GM23338 (cell line): ENCODE data around the gene CRYL1. TPM values are rescaled to one million over a fixed set of nuclear protein-coding genes. Genes with fewer than 3 reads are reported as not detected.

ENCODE experiments used
- ATAC-seq: fragments of 200-7000 bp; cut with Tn5 transposase; 3 replicates; pipeline ENCODE4 v1.9.1; 2020
- DNase-seq: peaks from one replicate; pipeline ENCODE4 v3.0.0-alpha.2; 2015; ENCODE audit warnings: low spot score
- H2AFZ ChIP-seq: fragments of 200-600 bp; sonication (generic); 2 replicates; pipeline ENCODE4 v1.8.0; 2016; ENCODE audit warnings: antibody characterized with exemption, mild to moderate bottlenecking, moderate library complexity
- H3F3A ChIP-seq: fragments of 200-600 bp; sonication (generic); replicated peaks from 2 replicates; pipeline ENCODE4 v1.8.0; 2017; ENCODE audit warnings: antibody characterized with exemption, mixed run types, low read depth
- H3K27ac ChIP-seq: fragments of 200-600 bp; sonication (generic); 2 replicates; pipeline ENCODE4 v1.6.1; 2016; ENCODE audit warnings: low read depth
- H3K27me3 ChIP-seq: fragments of 200-600 bp; sonication (generic); 2 replicates; pipeline ENCODE4 v1.8.0; 2016; ENCODE audit warnings: mild to moderate bottlenecking, mixed run types, moderate library complexity; ENCODE audit not compliant: insufficient read depth
- H3K36me3 ChIP-seq: fragments of 200-600 bp; sonication (generic); 2 replicates; pipeline ENCODE4 v1.8.0; 2016; ENCODE audit warnings: mild to moderate bottlenecking; ENCODE audit not compliant: insufficient read depth
- H3K4me1 ChIP-seq: fragments of 200-600 bp; sonication (generic); 2 replicates; pipeline ENCODE4 v1.8.0; 2016; ENCODE audit warnings: mild to moderate bottlenecking, moderate library complexity; ENCODE audit not compliant: insufficient read depth
- H3K4me2 ChIP-seq: fragments of 200-600 bp; sonication (generic); 2 replicates; pipeline ENCODE4 v1.7.1; 2017; ENCODE audit warnings: mixed run types
- H3K4me3 ChIP-seq: fragments of 200-600 bp; sonication (generic); 2 replicates; pipeline ENCODE4 v1.6.1; 2016; ENCODE audit warnings: mixed run types
- H3K79me2 ChIP-seq: fragments of 200-600 bp; sonication (generic); replicated peaks from 2 replicates; pipeline ENCODE4 v1.8.0; 2017; ENCODE audit warnings: mild to moderate bottlenecking; ENCODE audit not compliant: insufficient read depth
- H3K9me2 ChIP-seq: fragments of 200-600 bp; sonication (generic); 2 replicates; pipeline ENCODE4 v1.8.0; 2017; ENCODE audit not compliant: insufficient read depth
- H4K20me1 ChIP-seq: fragments of 200-600 bp; sonication (generic); replicated peaks from 2 replicates; pipeline ENCODE4 v1.8.0; 2017; ENCODE audit warnings: mild to moderate bottlenecking; ENCODE audit not compliant: insufficient read depth
- H3K27ac Mint-ChIP-seq: 2 replicates; pipeline ENCODE4 v1.8.0; 2020; ENCODE audit warnings: inconsistent platforms, mild to moderate bottlenecking, moderate library complexity, mixed read lengths
- H3K27me3 Mint-ChIP-seq: 3 replicates; pipeline ENCODE4 v1.8.0; 2022; ENCODE audit warnings: low read depth, mild to moderate bottlenecking, moderate library complexity, mixed read lengths, inconsistent platforms; ENCODE audit not compliant: insufficient read depth, poor library complexity
- H3K36me3 Mint-ChIP-seq: 3 replicates; pipeline ENCODE4 v1.8.0; 2021; ENCODE audit warnings: low read depth, mild to moderate bottlenecking, inconsistent platforms, moderate library complexity, mixed read lengths
- H3K4me1 Mint-ChIP-seq: 3 replicates; pipeline ENCODE4 v1.8.0; 2020; ENCODE audit warnings: mild to moderate bottlenecking, inconsistent platforms, mixed read lengths
- H3K4me3 Mint-ChIP-seq: 3 replicates; pipeline ENCODE4 v1.8.0; 2021; ENCODE audit warnings: moderate library complexity, mild to moderate bottlenecking, inconsistent platforms, mixed read lengths
- H3K9me3 Mint-ChIP-seq: 3 replicates; pipeline ENCODE4 v1.8.0; 2020; ENCODE audit warnings: moderate library complexity, mild to moderate bottlenecking, inconsistent platforms, mixed read lengths
- CREB1 ChIP-seq: fragments of 250-450 bp; sonication (Bioruptor Pico); IDR thresholded peaks from 2 replicates; pipeline ENCODE4 v1.5.0; 2020; ENCODE audit warnings: low read depth, mild to moderate bottlenecking, moderate library complexity
- EZH2 ChIP-seq: fragments of 200-600 bp; sonication (generic); IDR thresholded peaks from one replicate; pipeline ENCODE4 v1.8.0; 2017; ENCODE audit warnings: antibody characterized with exemption, mild to moderate bottlenecking, low read depth; ENCODE audit not compliant: unreplicated experiment
- EZH2phosphoT487 ChIP-seq: fragments of 200-600 bp; sonication (generic); IDR thresholded peaks from one replicate; pipeline ENCODE4 v1.8.1; 2018; ENCODE audit warnings: antibody characterized with exemption; ENCODE audit not compliant: unreplicated experiment
- JUNB ChIP-seq: IDR thresholded peaks from one replicate; pipeline ENCODE4 v1.6.1; 2016; ENCODE audit warnings: antibody characterized with exemption; ENCODE audit not compliant: unreplicated experiment
- NANOG ChIP-seq: IDR thresholded peaks from 2 replicates; pipeline ENCODE4 v1.6.1; 2016; ENCODE audit warnings: antibody characterized with exemption, borderline replicate concordance
- POLR2AphosphoS5 ChIP-seq: IDR thresholded peaks from 2 replicates; pipeline ENCODE4 v1.6.1; 2016; ENCODE audit warnings: antibody characterized with exemption, low read depth
- STAT1 ChIP-seq: IDR thresholded peaks from one replicate; pipeline ENCODE4 v1.6.1; 2016; ENCODE audit warnings: antibody characterized with exemption; ENCODE audit not compliant: unreplicated experiment
- ZNF114 ChIP-seq: fragments of 250-450 bp; sonication (Bioruptor Pico); IDR thresholded peaks from 2 replicates; pipeline ENCODE4 v1.5.0; 2020; ENCODE audit warnings: mild to moderate bottlenecking, moderate library complexity
- ZNF331 ChIP-seq: fragments of 250-450 bp; sonication (Bioruptor Pico); IDR thresholded peaks from 2 replicates; pipeline ENCODE4 v1.5.0; 2020; ENCODE audit warnings: low read depth, mild to moderate bottlenecking, moderate library complexity
- polyA plus RNA-seq: library from polyadenylated mRNA; unstranded; fragments of >200 nt; fragmentation: Nextera tagmentation; extraction: Ambion mirVana; gene quantifications from 2 replicates; pipeline ENCODE4 v1.2.1, GENCODE V29; 2016
- total RNA-seq: library from RNA; depleted of rRNA; stranded (reverse); fragments of >200 nt; shearing (Covaris generic); gene quantifications from 2 replicates; pipeline ENCODE4 v1.2.3, GENCODE V29; 2014
- TF ChIP-seq, protein P1 (sequence below): fragments of 250-450 bp; sonication (Bioruptor Pico); IDR thresholded peaks from 2 replicates; pipeline ENCODE4 v1.5.0; 2020; ENCODE audit warnings: mild to moderate bottlenecking, moderate library complexity
- TF ChIP-seq, protein P2 (sequence below), 2 experiments: fragments of 200-600 bp in 1 of 2; sonication (generic) in 1 of 2; conservative IDR thresholded peaks; 2 replicates each; pipeline versions ENCODE4 v1.5.1 to v1.6.1; 2016 to 2017; ENCODE audit warnings: antibody characterized with exemption in 2 of 2, low read depth in 2 of 2, mild to moderate bottlenecking in 2 of 2, moderate library complexity in 1 of 2
- TF ChIP-seq, protein P3 (sequence below): IDR thresholded peaks from 2 replicates; pipeline ENCODE4 v1.6.1; 2016; ENCODE audit warnings: antibody characterized with exemption
- TF ChIP-seq, protein P4 (sequence below): IDR thresholded peaks from one replicate; pipeline ENCODE4 v1.6.1; 2018; ENCODE audit warnings: antibody characterized with exemption; ENCODE audit not compliant: unreplicated experiment

Gene CRYL1
- total and polyA plus RNA-seq, 2 experiments from 2014 or later = 2.2 to 2.6 TPM

DNA sequence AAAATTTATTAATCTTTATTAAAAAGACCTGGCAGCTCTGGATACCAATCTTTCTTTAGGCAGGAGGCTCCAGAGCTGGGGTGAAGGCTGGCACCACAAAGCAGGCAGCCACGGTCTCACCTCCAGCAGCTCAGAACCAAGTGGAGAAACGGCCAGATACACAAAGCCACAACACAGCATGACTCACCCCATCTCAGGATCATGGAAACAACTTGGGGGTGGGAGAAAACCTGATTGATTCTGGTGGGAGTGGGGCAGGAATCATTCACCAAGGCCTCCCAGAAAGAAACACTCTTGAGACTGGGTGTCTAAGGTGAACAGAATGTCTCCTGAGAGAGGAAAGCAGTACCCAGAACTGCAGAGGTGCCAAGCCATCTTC is 64.2 kb downstream of the CRYL1 start:
- H3K4me3 Mint-ChIP-seq = no peak overlapping the region

More for the DNA sequence above, 64.2 kb downstream of the CRYL1 start:
- H3K36me3 ChIP-seq = no peaks in the 10 kb centered on the region; the same call in 1 of the 2 replicates
- no peaks in the 10 kb centered on the region for H3K79me2 ChIP-seq
- no peak for DNase-seq
- no peak overlapping the region for H3K27ac Mint-ChIP-seq
- no peaks in the 10 kb centered on the region for H3K27me3 Mint-ChIP-seq
- no peaks in the 10 kb centered on the region for H3K36me3 Mint-ChIP-seq
- no peaks in the 10 kb centered on the region for H3K9me3 Mint-ChIP-seq
- H3K4me3 ChIP-seq = no peak overlapping the region
- H3K9me2 ChIP-seq = 0 out of 2 replicates have a peak, but pooled peaks cover 3% of the 10 kb centered on the region
- H3K4me1 Mint-ChIP-seq = peaks cover 25% of the 10 kb centered on the region
- no peak overlapping the region for H3K4me2 ChIP-seq
- no peaks in the 10 kb centered on the region for H3K27me3 ChIP-seq
- no peak for ATAC-seq
- peaks cover 8% of the 10 kb centered on the region for H3K4me1 ChIP-seq
- no peak for TF ChIP-seq EZH2phosphoT487
- no peak for TF ChIP-seq ZNF331 (CRISPR knock-in tag)
- TF ChIP-seq, protein P1, sequence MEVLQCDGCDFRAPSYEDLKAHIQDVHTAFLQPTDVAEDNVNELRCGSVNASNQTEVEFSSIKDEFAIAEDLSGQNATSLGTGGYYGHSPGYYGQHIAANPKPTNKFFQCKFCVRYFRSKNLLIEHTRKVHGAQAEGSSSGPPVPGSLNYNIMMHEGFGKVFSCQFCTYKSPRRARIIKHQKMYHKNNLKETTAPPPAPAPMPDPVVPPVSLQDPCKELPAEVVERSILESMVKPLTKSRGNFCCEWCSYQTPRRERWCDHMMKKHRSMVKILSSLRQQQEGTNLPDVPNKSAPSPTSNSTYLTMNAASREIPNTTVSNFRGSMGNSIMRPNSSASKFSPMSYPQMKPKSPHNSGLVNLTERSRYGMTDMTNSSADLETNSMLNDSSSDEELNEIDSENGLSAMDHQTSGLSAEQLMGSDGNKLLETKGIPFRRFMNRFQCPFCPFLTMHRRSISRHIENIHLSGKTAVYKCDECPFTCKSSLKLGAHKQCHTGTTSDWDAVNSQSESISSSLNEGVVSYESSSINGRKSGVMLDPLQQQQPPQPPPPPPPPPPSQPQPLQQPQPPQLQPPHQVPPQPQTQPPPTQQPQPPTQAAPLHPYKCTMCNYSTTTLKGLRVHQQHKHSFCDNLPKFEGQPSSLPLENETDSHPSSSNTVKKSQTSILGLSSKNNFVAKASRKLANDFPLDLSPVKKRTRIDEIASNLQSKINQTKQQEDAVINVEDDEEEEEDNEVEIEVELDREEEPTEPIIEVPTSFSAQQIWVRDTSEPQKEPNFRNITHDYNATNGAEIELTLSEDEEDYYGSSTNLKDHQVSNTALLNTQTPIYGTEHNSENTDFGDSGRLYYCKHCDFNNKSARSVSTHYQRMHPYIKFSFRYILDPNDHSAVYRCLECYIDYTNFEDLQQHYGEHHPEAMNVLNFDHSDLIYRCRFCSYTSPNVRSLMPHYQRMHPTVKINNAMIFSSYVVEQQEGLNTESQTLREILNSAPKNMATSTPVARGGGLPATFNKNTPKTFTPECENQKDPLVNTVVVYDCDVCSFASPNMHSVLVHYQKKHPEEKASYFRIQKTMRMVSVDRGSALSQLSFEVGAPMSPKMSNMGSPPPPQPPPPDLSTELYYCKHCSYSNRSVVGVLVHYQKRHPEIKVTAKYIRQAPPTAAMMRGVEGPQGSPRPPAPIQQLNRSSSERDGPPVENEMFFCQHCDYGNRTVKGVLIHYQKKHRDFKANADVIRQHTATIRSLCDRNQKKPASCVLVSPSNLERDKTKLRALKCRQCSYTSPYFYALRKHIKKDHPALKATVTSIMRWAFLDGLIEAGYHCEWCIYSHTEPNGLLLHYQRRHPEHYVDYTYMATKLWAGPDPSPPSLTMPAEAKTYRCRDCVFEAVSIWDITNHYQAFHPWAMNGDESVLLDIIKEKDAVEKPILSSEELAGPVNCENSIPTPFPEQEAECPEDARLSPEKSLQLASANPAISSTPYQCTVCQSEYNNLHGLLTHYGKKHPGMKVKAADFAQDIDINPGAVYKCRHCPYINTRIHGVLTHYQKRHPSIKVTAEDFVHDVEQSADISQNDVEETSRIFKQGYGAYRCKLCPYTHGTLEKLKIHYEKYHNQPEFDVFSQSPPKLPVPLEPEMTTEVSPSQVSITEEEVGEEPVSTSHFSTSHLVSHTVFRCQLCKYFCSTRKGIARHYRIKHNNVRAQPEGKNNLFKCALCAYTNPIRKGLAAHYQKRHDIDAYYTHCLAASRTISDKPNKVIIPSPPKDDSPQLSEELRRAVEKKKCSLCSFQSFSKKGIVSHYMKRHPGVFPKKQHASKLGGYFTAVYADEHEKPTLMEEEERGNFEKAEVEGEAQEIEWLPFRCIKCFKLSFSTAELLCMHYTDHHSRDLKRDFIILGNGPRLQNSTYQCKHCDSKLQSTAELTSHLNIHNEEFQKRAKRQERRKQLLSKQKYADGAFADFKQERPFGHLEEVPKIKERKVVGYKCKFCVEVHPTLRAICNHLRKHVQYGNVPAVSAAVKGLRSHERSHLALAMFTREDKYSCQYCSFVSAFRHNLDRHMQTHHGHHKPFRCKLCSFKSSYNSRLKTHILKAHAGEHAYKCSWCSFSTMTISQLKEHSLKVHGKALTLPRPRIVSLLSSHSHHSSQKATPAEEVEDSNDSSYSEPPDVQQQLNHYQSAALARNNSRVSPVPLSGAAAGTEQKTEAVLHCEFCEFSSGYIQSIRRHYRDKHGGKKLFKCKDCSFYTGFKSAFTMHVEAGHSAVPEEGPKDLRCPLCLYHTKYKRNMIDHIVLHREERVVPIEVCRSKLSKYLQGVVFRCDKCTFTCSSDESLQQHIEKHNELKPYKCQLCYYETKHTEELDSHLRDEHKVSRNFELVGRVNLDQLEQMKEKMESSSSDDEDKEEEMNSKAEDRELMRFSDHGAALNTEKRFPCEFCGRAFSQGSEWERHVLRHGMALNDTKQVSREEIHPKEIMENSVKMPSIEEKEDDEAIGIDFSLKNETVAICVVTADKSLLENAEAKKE (CRISPR knock-in tag) = no peak
- TF ChIP-seq, protein P2, sequence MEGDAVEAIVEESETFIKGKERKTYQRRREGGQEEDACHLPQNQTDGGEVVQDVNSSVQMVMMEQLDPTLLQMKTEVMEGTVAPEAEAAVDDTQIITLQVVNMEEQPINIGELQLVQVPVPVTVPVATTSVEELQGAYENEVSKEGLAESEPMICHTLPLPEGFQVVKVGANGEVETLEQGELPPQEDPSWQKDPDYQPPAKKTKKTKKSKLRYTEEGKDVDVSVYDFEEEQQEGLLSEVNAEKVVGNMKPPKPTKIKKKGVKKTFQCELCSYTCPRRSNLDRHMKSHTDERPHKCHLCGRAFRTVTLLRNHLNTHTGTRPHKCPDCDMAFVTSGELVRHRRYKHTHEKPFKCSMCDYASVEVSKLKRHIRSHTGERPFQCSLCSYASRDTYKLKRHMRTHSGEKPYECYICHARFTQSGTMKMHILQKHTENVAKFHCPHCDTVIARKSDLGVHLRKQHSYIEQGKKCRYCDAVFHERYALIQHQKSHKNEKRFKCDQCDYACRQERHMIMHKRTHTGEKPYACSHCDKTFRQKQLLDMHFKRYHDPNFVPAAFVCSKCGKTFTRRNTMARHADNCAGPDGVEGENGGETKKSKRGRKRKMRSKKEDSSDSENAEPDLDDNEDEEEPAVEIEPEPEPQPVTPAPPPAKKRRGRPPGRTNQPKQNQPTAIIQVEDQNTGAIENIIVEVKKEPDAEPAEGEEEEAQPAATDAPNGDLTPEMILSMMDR (conservative IDR thresholded peaks at IDR 0.05; ENCODE audit: low read depth in 2 of 2) = no peak
- TF ChIP-seq CREB1 (CRISPR knock-in tag) = no peak
- TF ChIP-seq STAT1 = no peak
- TF ChIP-seq JUNB = no peak
- TF ChIP-seq, protein P3, sequence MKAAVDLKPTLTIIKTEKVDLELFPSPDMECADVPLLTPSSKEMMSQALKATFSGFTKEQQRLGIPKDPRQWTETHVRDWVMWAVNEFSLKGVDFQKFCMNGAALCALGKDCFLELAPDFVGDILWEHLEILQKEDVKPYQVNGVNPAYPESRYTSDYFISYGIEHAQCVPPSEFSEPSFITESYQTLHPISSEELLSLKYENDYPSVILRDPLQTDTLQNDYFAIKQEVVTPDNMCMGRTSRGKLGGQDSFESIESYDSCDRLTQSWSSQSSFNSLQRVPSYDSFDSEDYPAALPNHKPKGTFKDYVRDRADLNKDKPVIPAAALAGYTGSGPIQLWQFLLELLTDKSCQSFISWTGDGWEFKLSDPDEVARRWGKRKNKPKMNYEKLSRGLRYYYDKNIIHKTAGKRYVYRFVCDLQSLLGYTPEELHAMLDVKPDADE = no peak
- TF ChIP-seq NANOG = no peak
- no peak for TF ChIP-seq EZH2
- TF ChIP-seq, protein P4, sequence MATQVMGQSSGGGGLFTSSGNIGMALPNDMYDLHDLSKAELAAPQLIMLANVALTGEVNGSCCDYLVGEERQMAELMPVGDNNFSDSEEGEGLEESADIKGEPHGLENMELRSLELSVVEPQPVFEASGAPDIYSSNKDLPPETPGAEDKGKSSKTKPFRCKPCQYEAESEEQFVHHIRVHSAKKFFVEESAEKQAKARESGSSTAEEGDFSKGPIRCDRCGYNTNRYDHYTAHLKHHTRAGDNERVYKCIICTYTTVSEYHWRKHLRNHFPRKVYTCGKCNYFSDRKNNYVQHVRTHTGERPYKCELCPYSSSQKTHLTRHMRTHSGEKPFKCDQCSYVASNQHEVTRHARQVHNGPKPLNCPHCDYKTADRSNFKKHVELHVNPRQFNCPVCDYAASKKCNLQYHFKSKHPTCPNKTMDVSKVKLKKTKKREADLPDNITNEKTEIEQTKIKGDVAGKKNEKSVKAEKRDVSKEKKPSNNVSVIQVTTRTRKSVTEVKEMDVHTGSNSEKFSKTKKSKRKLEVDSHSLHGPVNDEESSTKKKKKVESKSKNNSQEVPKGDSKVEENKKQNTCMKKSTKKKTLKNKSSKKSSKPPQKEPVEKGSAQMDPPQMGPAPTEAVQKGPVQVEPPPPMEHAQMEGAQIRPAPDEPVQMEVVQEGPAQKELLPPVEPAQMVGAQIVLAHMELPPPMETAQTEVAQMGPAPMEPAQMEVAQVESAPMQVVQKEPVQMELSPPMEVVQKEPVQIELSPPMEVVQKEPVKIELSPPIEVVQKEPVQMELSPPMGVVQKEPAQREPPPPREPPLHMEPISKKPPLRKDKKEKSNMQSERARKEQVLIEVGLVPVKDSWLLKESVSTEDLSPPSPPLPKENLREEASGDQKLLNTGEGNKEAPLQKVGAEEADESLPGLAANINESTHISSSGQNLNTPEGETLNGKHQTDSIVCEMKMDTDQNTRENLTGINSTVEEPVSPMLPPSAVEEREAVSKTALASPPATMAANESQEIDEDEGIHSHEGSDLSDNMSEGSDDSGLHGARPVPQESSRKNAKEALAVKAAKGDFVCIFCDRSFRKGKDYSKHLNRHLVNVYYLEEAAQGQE = no peak
- no peak for TF ChIP-seq ZNF114 (CRISPR knock-in tag)
- no peak for TF ChIP-seq POLR2AphosphoS5
- no peaks in the 10 kb centered on the region for H4K20me1 ChIP-seq
- H3K27ac ChIP-seq = no peak overlapping the region
- no peak overlapping the region for H2AFZ ChIP-seq
- no peaks in the 10 kb centered on the region for H3F3A ChIP-seq
